ENCODE measurements around the gene NDUFB4. TPM values are rescaled to one million over a fixed set of nuclear protein-coding genes. Genes with fewer than 3 reads are reported as not detected.

NDUFB4 gene
- total RNA-seq, 4 donors from 2014 or later, result 114 to 235 (median 143) TPM

DNA sequence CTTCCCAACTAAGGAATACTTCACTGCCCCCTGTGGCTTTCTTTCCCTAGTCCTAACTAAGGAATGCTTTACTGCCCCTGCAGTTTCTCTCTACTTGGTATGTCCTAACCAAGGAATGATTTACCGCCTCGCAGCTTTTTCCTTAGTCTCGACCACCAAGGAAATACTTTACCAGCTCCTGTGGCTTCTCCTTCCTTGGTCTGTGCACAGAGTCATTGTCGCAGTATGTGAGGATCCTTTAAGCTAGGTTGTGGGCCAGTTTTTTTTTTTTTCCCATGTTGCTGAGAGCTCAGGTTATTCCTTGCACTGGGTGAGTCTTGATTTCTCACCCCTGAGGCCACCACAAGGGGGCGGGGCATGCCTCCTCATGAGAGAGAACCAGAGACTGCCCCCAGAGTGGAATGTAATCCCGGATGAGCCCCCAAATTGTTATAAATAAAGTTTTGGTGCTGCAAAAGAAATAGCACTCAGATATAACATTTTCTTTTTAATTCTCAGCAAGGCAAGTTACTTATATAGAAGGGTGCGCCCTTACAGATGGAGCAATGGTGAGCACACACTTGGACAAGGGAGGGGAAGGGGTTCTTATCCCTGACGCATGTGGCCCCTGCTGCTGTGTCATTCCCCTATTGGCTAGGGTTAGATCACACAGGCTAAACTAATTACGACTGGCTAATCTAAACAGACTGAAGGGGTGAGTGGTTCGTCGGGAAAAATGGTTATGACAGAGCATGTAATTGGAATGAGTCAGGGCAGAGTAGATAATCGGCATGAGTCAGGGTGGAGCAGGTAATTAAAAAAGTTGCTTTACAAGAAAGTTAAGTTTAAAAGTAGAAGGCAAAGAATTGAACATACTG, 27.0 kb downstream of the NDUFB4 start:
- no peak for DNase-seq (ENCODE audit: low spot score in 2 of 2)
- 77 to 78% methylated on average over 12 of the region's 12 CpGs for WGBS, 2 donors
- intact Hi-C loops (cut with DNase I; ENCODE audit: low total_unique reads), result no loop called here
- H3K4me3 ChIP-seq (ENCODE audit: low read depth, poor library complexity, severe bottlenecking), result no peak overlapping the region
- TF ChIP-seq POLR2A (IDR thresholded peaks at IDR 0.05), result no peak
- TF ChIP-seq, protein P1, sequence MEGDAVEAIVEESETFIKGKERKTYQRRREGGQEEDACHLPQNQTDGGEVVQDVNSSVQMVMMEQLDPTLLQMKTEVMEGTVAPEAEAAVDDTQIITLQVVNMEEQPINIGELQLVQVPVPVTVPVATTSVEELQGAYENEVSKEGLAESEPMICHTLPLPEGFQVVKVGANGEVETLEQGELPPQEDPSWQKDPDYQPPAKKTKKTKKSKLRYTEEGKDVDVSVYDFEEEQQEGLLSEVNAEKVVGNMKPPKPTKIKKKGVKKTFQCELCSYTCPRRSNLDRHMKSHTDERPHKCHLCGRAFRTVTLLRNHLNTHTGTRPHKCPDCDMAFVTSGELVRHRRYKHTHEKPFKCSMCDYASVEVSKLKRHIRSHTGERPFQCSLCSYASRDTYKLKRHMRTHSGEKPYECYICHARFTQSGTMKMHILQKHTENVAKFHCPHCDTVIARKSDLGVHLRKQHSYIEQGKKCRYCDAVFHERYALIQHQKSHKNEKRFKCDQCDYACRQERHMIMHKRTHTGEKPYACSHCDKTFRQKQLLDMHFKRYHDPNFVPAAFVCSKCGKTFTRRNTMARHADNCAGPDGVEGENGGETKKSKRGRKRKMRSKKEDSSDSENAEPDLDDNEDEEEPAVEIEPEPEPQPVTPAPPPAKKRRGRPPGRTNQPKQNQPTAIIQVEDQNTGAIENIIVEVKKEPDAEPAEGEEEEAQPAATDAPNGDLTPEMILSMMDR (IDR thresholded peaks at IDR 0.05), result no peak

DNA sequence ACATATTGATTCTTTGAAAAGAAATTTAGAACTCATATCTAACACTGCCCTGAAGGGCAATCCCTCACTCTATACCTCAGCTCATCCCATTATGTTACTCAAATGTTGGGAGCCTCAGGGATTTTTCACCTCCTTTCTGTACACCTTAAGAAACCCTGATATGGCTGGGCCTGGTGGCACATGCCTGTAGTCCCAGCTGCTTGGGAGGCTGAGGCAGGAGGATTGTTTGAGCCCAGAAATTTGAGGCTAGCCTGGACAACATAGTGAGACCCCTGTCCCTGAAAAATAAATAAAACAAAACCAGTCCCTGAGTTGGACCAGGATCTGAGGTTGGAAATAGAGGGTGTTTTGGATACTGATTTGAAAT, 27.6 kb downstream of the NDUFB4 start:
- DNase-seq (ENCODE audit: low spot score in 2 of 2), result no peak
- intact Hi-C loops (cut with DNase I; ENCODE audit: low total_unique reads), result no loop called here
- H3K4me3 ChIP-seq (ENCODE audit: low read depth, poor library complexity, severe bottlenecking), result no peak overlapping the region
- TF ChIP-seq POLR2A (IDR thresholded peaks at IDR 0.05), result no peak
- TF ChIP-seq, protein P1 (IDR thresholded peaks at IDR 0.05), result no peak

DNA sequence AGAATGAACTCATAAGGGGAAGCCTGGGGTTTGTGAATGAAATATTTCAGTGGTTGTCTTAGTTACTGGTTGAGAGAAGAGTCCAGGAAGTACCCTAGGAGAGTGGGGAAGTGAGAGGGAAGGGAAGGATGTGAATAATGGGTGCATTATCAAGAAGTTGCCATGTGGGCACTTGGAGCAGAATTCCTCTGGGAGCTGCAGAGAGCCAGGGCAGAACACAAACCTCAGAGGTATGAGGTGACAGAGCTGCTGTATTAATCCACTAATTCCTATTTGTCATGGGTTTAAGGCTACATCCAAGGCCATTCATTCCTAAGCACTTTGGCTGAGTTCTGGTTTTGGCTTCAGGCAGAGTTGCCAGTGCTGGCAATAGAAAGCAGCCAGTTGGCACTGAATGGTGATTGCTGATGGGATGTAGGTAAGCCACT, 29.0 kb downstream of the NDUFB4 start:
- DNase-seq (ENCODE audit: low spot score in 2 of 2), result no peak
- no peak overlapping the region for H3K4me3 ChIP-seq (ENCODE audit: low read depth, poor library complexity, severe bottlenecking)
- no peak for TF ChIP-seq POLR2A (IDR thresholded peaks at IDR 0.05)
- TF ChIP-seq, protein P1 (IDR thresholded peaks at IDR 0.05), result no peak
- intact Hi-C loops (cut with DNase I; ENCODE audit: low total_unique reads), result no loop called here

DNA sequence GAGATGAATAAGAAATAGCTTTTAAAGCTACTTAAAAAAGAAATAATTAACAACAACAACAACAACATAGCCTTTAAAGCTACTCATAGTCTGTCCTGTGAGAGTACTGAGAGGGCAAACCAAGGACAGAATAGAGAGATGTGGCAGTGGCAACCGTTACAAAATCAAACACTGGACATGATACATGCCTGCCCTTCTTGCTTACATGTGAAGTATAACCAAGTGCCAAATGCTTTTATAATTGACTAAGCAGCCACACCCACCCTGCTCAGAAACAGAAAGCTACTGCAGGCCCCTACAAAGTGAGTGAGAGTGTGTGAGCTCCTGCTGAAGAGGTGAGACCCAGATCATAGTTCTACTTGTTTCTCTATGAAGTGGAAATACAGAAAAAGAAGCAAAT, 38.4 kb downstream of the NDUFB4 start:
- TF ChIP-seq, protein P1 (IDR thresholded peaks at IDR 0.05), result no peak
- no peak for TF ChIP-seq POLR2A (IDR thresholded peaks at IDR 0.05)
- intact Hi-C loops (cut with DNase I; ENCODE audit: low total_unique reads), result no loop called here
- no peak for DNase-seq (ENCODE audit: low spot score in 2 of 2)
- WGBS, 2 donors, result 0 to 6% methylated on average over 1 of the region's 1 CpG
- H3K4me3 ChIP-seq (ENCODE audit: low read depth, poor library complexity, severe bottlenecking), result no peak overlapping the region

DNA sequence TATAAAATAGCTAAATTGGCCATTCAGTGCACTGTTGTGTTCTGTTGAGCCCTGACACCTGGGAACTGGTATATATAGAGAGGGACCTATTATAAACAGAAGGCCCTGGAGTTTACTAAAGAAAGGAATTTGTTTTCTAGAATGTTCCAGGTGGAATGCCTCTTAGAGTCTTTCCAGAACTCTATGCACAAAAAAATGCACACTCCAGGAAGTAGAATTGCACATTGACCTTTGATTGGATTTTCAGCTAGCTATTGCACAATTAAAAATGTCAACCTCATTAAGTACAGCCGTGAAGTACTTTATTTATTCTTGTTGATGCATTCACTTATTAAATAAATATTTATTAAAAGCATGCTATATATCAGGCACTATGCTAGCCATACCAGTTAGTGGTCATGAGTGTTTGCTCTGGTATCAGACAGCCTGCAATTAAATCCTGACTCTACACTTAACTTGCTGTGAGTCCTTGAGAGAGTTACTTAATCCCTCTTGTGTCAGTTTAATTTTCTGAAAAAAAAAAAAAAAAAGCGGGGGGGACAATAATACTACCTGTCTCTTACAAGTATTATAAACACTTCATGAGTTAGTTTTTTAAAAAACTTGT, 40.8 kb downstream of the NDUFB4 start:
- 76 to 79% methylated on average over 2 of the region's 2 CpGs for WGBS, 2 donors
- intact Hi-C loops (cut with DNase I; ENCODE audit: low total_unique reads), result no loop called here
- H3K4me3 ChIP-seq (ENCODE audit: low read depth, poor library complexity, severe bottlenecking), result no peak overlapping the region
- no peak for TF ChIP-seq POLR2A (IDR thresholded peaks at IDR 0.05)
- TF ChIP-seq, protein P1 (IDR thresholded peaks at IDR 0.05), result no peak
- no peak for DNase-seq (ENCODE audit: low spot score in 2 of 2)

All from lower leg skin (tissue), 4 donors.